Activated CD4-positive, alpha-beta T cell treated with anti-CD3 and anti-CD28 coated beads, Interleukin-2, amount 10 ng/mL, durations not matched to agents 7 days and 5 days (primary cell): ENCODE data around the gene ZCWPW1. TPM values are rescaled to one million over a fixed set of nuclear protein-coding genes. Genes with fewer than 3 reads are reported as not detected.

Experiments used
- CTCF ChIA-PET: fragments of 350-600 bp; sonication (Branson Sonifier 250); formaldehyde crosslinking; loops from one replicate; lab custom pipeline; 2021; ENCODE audit warnings: antibody characterized with exemption; lab: Charles Lee
- POLR2A ChIA-PET: fragments of 350-600 bp; sonication (Branson Sonifier 250); formaldehyde crosslinking; loops from one replicate; lab custom pipeline; 2021; ENCODE audit warnings: antibody characterized with exemption; lab: Charles Lee
- DNase-seq: peaks from one replicate; pipeline ENCODE4 v3.0.0-alpha.2; 2020
- H3K27ac Mint-ChIP-seq: one replicate; pipeline ENCODE4 v1.8.0; 2021; ENCODE audit warnings: mild to moderate bottlenecking, moderate library complexity, mixed read lengths
- H3K27me3 Mint-ChIP-seq: one replicate; pipeline ENCODE4 v1.8.0; 2021; ENCODE audit warnings: mixed read lengths
- H3K36me3 Mint-ChIP-seq: one replicate; pipeline ENCODE4 v1.8.0; 2021; ENCODE audit warnings: low read depth, mixed read lengths
- H3K4me1 Mint-ChIP-seq: one replicate; pipeline ENCODE4 v1.8.0; 2021; ENCODE audit warnings: mixed read lengths
- H3K4me3 Mint-ChIP-seq: one replicate; pipeline ENCODE4 v1.8.0; 2021; ENCODE audit warnings: mild to moderate bottlenecking, moderate library complexity, mixed read lengths
- H3K9me3 Mint-ChIP-seq: one replicate; pipeline ENCODE4 v1.8.0; 2021; ENCODE audit warnings: mixed read lengths
- total RNA-seq, 2 experiments: library from RNA; stranded (reverse); gene quantifications; one replicate each; pipeline ENCODE4 v1.2.3, GENCODE V29; 2021

The ZCWPW1 gene, protein sequence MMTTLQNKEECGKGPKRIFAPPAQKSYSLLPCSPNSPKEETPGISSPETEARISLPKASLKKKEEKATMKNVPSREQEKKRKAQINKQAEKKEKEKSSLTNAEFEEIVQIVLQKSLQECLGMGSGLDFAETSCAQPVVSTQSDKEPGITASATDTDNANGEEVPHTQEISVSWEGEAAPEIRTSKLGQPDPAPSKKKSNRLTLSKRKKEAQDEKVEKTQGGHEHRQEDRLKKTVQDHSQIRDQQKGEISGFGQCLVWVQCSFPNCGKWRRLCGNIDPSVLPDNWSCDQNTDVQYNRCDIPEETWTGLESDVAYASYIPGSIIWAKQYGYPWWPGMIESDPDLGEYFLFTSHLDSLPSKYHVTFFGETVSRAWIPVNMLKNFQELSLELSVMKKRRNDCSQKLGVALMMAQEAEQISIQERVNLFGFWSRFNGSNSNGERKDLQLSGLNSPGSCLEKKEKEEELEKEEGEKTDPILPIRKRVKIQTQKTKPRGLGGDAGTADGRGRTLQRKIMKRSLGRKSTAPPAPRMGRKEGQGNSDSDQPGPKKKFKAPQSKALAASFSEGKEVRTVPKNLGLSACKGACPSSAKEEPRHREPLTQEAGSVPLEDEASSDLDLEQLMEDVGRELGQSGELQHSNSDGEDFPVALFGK
- total RNA-seq = 1 to 10 TPM; 2.4 to 2.7 TPM

DNA sequence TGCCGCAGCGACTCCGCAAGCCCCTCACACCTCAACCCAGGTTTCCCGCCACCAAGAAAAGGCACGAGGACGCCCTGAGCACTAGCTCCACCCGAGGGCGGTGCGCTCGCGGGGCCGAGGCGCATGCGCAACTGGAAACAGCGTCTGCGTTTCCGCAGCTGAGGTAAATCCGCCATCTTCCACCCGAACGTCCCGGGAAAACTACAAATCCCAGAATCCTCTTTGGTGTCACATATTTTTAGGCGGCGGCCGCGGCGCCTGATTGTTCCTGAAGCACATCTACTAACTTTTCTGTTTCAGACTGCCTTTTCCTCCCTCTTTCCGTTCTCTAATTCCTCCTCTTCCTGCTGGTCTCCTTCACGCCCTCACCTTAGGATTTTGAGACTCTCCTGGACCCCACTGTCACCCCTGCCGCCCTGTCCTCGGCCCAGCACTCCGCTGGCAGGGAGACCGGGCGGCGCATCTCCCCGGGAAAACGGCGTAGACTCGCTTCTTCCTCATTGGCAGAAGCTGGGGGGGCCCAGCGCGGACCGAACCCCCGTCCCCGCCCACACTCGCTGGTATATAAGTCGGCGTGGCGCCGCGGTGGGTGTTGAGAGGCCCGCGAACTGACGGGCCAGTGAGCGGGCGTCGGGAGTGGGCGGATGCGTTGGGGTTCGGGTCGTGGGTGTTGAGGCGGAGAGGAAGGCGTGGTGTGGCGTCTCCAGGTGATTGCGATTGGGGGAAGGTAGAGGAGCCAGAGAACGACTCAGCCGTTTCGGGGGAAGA, at the start of gene ZCWPW1:
TSS of gene ZCWPW1 (minus strand) at position 505 of the 768 bp plus-strand sequence. CDS start 8,054 bp downstream, outside the sequence.
- H3K4me3 Mint-ChIP-seq = peak within 1 kb of the TSS; percentile 97
- POLR2A ChIA-PET = interaction anchor here (0.6 to 1.1 kb wide), 8 partner anchors 30 to 1047 kb away, joined by 3 to 9 read pairs (median 3); partner anchors contain the start of genes FBXO24, GPC2 and POP7
- H3K27me3 Mint-ChIP-seq = peaks cover 3% of the 10 kb centered on the region

DNA sequence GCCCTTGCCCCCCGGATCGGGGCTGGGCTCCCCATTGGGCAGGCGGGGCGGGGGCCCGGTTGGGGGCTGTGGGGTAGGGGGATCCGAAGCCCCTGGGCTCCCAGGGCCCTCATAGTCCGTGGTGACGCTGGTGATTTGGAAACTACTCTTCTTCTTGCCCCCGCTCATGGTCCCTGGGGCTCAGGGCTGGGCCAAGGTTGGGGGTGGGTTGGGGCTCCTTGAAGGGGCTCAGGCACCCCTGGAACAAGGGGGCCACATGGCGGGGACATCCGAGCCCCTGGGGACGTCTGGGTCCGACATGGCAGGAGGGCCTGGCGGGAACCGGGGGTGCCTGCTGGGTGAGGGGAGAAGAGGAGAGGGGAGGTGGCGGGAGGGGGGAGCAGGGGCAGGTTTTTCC, 49.4 kb upstream of the ZCWPW1 start:
- H3K27ac Mint-ChIP-seq = peak overlapping the region; percentile 93

More for the DNA sequence above, at the start of gene ZCWPW1:
- Mint-ChIP-seq H3K4me1 (peaks cover 45% of the 10 kb centered on the region), H3K36me3 (peaks cover 39% of the 10 kb centered on the region), H3K27ac (peak within 1 kb of the TSS; percentile 100), H3K9me3 (peaks cover 5% of the 10 kb centered on the region)
- peak; percentile 97 for DNase-seq
- CTCF ChIA-PET = interaction anchor here (0.6 to 2.6 kb wide), 15 partner anchors 8 to 307 kb away, joined by 3 to 14 read pairs (median 4); partner anchors contain the start of gene LAMTOR4

DNA sequence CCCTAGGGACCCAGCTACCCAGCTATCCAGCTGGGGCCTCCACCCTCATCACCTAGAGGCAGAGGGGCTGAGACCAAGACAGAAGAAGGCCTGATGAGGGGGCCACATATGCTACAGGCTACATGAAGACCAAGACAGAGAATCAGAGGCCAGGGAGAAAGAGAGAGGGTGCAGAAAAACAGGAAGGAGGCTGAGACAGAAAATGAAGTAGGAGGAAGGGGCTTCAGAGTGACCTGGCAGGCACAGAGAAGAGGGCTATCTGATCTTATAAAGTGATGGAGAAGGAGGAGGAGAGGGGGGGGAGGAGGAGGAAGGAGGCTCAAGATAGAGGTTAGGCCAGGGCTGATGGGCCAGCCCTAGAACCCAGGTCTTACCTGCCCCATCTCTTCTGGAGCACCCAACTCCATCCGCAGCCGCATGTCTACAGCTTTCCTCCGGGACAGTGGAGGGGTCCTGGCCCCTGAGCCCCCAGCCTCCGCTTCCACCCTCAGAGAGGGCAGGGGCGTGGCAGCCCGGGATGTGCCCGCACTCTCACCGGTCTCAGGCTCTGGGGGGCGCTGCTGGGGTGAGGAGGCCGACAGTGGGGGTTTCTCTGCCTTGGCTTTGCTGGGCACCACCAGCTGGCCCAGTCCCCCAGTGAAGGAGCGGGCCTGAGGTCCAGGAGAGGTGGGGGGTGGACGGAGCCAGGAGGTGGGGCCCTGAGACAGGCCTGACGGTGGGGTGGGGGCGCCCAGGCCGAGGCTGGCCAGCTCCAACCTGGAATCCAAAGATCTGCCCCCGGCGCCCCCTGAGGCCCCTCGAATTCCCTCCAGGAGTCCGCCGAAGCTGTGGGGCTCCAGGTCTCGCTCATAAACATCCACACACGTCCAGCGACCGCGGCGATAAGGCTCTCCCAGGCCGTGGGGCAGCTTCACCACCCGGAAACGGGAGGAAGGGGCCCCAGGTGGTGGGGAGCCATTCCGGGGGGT, 48.7 kb upstream of the ZCWPW1 start:
- peak overlapping the region; percentile 98 for H3K4me3 Mint-ChIP-seq
- ChIA-PET POLR2A (interaction anchor here (0.6 kb wide), 1 partner anchor 66 kb away, joined by 3 read pairs; no protein-coding TSS in a partner anchor), CTCF (interaction anchor here (0.6 to 1.4 kb wide), 4 partner anchors 8 to 251 kb away, joined by 3 to 4 read pairs (median 3); no protein-coding TSS in a partner anchor)
- H3K27ac Mint-ChIP-seq = peak overlapping the region; percentile 82
- peaks cover 43% of the 10 kb centered on the region for H3K36me3 Mint-ChIP-seq
- DNase-seq = peak; percentile 45
- no peaks in the 10 kb centered on the region for H3K27me3 Mint-ChIP-seq
- H3K9me3 Mint-ChIP-seq = no peaks in the 10 kb centered on the region
- H3K4me1 Mint-ChIP-seq = peaks cover 51% of the 10 kb centered on the region

More for the DNA sequence above, 49.4 kb upstream of the ZCWPW1 start:
- Mint-ChIP-seq H3K9me3 (no peaks in the 10 kb centered on the region), H3K36me3 (peaks cover 43% of the 10 kb centered on the region), H3K27me3 (no peaks in the 10 kb centered on the region), H3K4me1 (peaks cover 54% of the 10 kb centered on the region), H3K4me3 (peak overlapping the region; percentile 98)
- DNase-seq = no peak
- POLR2A ChIA-PET = interaction anchor here (0.6 kb wide), 1 partner anchor 65 kb away, joined by 3 read pairs; no protein-coding TSS in a partner anchor
- CTCF ChIA-PET = interaction anchor here (0.6 to 1.4 kb wide), 6 partner anchors 9 to 250 kb away, joined by 3 to 4 read pairs (median 3); partner anchors contain the start of gene POP7

DNA sequence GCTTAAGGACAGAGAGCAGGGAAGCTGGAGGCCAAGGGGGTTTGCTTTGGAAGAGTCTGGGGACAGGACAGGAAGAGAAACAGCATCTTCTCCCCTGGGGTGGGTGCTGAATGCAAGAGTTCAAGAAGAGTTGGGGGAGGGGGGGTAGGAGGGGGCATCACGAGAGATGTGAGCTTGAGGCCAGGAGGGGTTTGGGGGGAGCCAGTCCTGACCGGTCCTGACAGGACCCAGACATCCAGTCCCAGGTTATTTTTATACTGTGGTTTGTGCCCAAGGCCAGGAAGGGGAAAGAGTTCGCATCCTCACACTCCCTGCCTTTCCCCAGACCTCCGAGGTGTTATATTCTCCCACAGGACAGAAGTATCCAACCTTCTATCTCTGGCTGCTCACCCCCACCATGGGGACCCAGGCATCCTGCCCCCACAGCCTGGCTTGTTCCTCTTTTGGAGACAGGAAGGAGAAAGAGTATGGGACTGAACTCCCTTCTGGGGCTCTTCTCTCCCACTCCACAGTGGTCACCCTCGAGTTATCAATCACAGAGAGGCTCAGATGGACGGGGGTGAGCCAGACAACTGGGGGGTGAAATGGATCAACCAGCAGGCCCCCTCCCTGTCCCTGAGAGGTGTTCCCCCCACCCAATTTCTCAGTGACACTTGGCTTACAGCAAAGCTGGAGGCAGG, 47.7 kb upstream of the ZCWPW1 start:
- H3K27ac Mint-ChIP-seq = peak overlapping the region; percentile 82
- H3K9me3 Mint-ChIP-seq = no peaks in the 10 kb centered on the region
- H3K36me3 Mint-ChIP-seq = peaks cover 47% of the 10 kb centered on the region
- peaks cover 48% of the 10 kb centered on the region for H3K4me1 Mint-ChIP-seq
- DNase-seq = no peak
- ChIA-PET POLR2A (no interaction called here), CTCF (interaction anchor here (1.1 to 3.5 kb wide), 2 partner anchors 13 to 83 kb away, joined by 4 to 14 read pairs; partner anchors contain the start of gene SPACDR)
- no peaks in the 10 kb centered on the region for H3K27me3 Mint-ChIP-seq
- H3K4me3 Mint-ChIP-seq = peak overlapping the region; percentile 98

DNA sequence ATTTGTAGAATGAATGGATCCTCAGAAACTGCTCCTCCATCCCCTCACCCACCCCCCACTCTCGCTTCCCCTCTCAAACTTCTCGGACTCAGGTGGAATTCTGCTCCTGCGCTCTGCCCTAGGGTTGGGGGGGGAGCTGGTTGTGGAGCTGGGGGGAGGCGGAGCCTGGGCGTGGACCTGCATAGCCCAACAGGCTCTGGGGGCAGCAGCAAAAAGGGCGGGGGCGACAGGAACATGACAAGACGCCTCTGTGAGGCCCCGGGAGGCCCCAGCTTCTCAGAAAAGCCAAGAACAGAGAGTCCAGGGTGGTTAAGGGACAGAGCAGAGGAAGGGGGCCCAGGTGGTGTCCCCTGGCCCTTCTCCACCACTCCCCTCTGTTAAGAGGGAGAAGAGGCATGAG, 47.0 kb upstream of the ZCWPW1 start:
- Mint-ChIP-seq H3K27ac (peak overlapping the region; percentile 82), H3K4me1 (peaks cover 48% of the 10 kb centered on the region), H3K36me3 (peaks cover 47% of the 10 kb centered on the region), H3K27me3 (no peaks in the 10 kb centered on the region), H3K9me3 (no peaks in the 10 kb centered on the region), H3K4me3 (peak overlapping the region; percentile 98)
- DNase-seq = no peak
- ChIA-PET POLR2A (no interaction called here), CTCF (interaction anchor here (0.5 to 3.5 kb wide), 3 partner anchors 12 to 84 kb away, joined by 3 to 14 read pairs (median 4); partner anchors contain the start of gene SPACDR)

DNA sequence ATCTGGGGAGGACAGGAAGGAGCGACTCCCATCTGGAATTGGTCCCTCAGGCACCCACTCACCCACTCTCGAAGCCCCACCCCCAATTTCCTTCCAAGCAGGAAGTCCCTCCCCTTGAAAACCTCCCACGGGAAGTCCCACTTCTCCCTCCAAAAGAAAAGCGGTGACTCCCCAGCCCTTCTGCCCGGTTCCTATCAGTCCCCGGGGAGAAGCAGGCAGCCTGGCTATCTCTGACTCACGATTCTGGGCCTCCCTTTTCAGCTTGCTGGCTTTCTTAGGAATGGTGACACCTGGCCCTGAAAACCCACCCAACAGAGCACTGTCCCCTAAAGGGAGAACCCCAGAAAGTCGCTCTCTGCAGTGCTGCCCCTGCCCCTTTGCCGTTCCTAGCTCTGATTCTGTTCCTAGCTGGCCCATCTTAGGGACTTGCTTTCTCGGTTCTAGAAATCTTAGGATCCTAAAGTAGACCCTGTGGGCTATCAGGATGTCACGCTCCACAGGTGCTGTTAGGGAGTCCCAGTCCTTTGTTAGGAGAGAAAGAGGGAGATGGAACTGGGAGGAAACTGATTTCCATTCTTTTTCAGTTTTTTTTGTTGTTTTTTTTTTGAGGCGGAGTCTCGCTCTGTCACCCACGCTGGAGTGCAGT, 44.5 kb upstream of the ZCWPW1 start:
- peak overlapping the region; percentile 66 for H3K27ac Mint-ChIP-seq
- no peaks in the 10 kb centered on the region for H3K9me3 Mint-ChIP-seq
- no peak for DNase-seq
- H3K4me3 Mint-ChIP-seq = no peak overlapping the region
- peaks cover 51% of the 10 kb centered on the region for H3K4me1 Mint-ChIP-seq
- ChIA-PET CTCF (interaction anchor here (0.7 to 3.5 kb wide), 5 partner anchors 10 to 379 kb away, joined by 3 to 14 read pairs (median 3); partner anchors contain the start of genes PPP1R35 and SLC12A9), POLR2A (no interaction called here)
- no peaks in the 10 kb centered on the region for H3K27me3 Mint-ChIP-seq
- H3K36me3 Mint-ChIP-seq = peaks cover 50% of the 10 kb centered on the region

DNA sequence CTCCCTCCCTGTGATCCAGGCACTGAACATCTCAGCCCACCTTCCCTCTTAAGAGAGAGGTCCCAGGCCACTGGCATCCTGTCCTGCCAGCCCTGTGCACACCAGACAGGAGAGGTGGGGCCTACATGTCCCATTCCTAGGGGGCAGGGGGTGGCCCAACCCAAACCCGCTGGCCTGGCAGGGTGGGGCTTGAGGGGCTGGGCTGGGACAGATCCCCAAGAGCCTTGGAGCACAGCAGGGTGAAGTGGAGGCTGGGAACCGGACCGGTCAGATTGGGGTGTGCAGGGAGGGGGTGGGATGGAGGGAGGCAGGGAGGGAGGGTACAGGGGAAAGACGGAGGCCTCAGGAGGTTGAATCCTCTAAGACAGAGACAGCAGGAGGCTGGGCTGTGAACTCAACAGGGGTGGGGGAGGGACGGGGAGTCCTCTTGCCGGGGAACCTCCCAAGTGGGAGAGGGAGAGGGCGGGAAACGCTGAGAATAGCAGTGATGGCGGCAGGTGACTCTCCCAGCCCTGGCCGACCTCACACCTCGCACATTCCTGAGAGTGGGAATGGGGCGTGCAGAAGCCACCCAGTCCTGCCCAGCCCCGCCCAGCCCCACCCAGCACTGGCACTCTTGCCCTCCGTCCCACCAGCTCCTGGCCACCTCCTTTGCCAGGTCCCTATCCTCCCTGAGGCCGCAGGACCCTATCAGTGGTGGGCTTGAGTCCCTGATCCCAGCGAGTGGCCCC, 43.8 kb upstream of the ZCWPW1 start:
- CTCF ChIA-PET = interaction anchor here (0.9 to 3.5 kb wide), 3 partner anchors 10 to 380 kb away, joined by 3 to 13 read pairs (median 8); partner anchors contain the start of gene SLC12A9
- H3K4me3 Mint-ChIP-seq = no peak overlapping the region
- no peak for DNase-seq
- peaks cover 51% of the 10 kb centered on the region for H3K4me1 Mint-ChIP-seq
- peaks cover 50% of the 10 kb centered on the region for H3K36me3 Mint-ChIP-seq
- H3K27ac Mint-ChIP-seq = no peak overlapping the region
- H3K27me3 Mint-ChIP-seq = no peaks in the 10 kb centered on the region
- no peaks in the 10 kb centered on the region for H3K9me3 Mint-ChIP-seq
- POLR2A ChIA-PET = no interaction called here

DNA sequence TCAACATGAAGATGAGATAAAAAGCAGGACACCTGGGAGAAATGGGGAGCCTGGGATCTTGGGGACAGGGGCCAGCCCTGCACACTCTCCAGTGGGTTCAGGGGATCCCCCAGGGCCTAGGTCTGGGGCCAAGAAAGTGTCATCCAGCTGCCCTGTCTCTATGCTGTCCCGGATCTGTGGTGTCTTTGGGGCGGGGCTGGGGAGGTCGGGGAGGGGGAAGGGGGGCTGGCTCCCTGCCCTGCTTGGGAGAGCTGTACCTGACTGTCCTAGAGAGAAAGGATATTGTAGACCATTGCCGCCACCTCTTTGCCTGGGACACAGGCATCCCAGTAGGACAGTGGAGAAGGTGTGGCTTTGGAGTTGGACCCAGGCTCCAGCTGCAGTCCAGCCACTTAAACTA, 42.5 kb upstream of the ZCWPW1 start:
- H3K9me3 Mint-ChIP-seq = no peaks in the 10 kb centered on the region
- peaks cover 42% of the 10 kb centered on the region for H3K36me3 Mint-ChIP-seq
- H3K4me3 Mint-ChIP-seq = no peak overlapping the region
- H3K27ac Mint-ChIP-seq = no peak overlapping the region
- no peak for DNase-seq
- ChIA-PET POLR2A (no interaction called here), CTCF (interaction anchor here (0.5 to 3.5 kb wide), 2 partner anchors 88 to 624 kb away, joined by 5 to 13 read pairs; no protein-coding TSS in a partner anchor)
- no peaks in the 10 kb centered on the region for H3K27me3 Mint-ChIP-seq
- H3K4me1 Mint-ChIP-seq = peaks cover 40% of the 10 kb centered on the region

DNA sequence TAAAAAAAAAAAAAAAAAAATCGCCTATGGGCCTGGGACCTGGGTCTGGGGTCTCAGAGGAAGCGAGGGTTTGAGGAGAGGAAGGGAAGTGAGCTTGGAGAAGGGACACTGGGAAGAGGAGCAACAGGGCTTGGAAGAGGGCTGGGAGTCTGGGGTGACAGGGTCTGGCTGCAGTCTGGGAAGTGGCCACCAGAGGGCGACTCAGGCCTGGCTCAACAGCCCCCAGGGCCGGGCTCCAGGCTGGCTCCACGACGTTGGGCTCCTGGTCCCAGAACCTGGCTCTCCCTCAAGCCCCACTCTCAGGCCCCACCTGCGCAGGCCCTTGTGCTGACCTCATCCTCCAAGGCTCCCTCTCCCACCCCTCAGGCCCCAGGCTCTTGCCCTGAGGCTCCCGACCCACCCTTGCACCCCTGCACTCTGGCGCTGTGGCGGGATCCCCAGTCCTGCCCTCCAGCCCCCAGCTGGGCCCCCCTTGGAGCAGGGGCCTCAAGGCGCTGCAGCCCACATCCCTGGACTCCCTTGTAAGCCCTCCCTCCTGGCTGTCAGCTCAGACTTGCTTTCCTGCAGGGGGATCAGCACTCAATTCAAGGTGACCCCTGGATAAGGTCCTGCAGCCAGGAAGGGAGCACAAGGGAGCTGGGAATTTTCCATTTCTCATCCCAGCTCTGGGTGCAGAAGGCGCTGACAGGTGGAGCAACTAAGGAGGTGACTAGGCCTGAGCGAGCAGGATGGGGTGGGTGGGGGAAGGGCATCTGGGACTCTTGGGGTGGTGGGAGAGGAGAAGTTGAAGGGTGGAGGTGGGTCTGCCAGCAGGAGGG, 40.9 kb upstream of the ZCWPW1 start:
- peaks cover 36% of the 10 kb centered on the region for H3K36me3 Mint-ChIP-seq
- H3K4me3 Mint-ChIP-seq = no peak overlapping the region
- peak; percentile 81 for DNase-seq
- CTCF ChIA-PET = interaction anchor here (0.5 to 3.5 kb wide), 21 partner anchors 8 to 491 kb away, joined by 3 to 13 read pairs (median 3); partner anchors contain the start of genes FBXO24, LRCH4, MEPCE and POP7
- no peaks in the 10 kb centered on the region for H3K27me3 Mint-ChIP-seq
- POLR2A ChIA-PET = no interaction called here
- H3K4me1 Mint-ChIP-seq = peaks cover 28% of the 10 kb centered on the region
- H3K27ac Mint-ChIP-seq = peak overlapping the region; percentile 50
- H3K9me3 Mint-ChIP-seq = no peaks in the 10 kb centered on the region
